CD4-positive, alpha-beta memory T cell (primary cell): ENCODE data around the gene AMHR2. TPM values are rescaled to one million over a fixed set of nuclear protein-coding genes. Genes with fewer than 3 reads are reported as not detected.

Experiments
- CTCF ChIA-PET: fragments of 350-600 bp; sonication (Branson Sonifier 250); formaldehyde crosslinking; loops from one replicate; lab custom pipeline; 2021; ENCODE audit warnings: inconsistent platforms; ENCODE audit not compliant: partially characterized antibody; lab: Charles Lee
- POLR2A ChIA-PET: fragments of 350-600 bp; sonication (Branson Sonifier 250); formaldehyde crosslinking; loops from one replicate; lab custom pipeline; 2021; ENCODE audit not compliant: partially characterized antibody; lab: Charles Lee
- DNase-seq, 5 donors: peaks; one replicate each; pipeline versions ENCODE4 v3.0.0 to v3.0.0-alpha.2; 2020 to 2022; ENCODE audit warnings: mixed read lengths in 1 of 5
- H3K27ac ChIP-seq: one replicate; pipeline ENCODE4 v1.7.0; 2013; ENCODE audit warnings: low read depth, low read length
- H3K27me3 ChIP-seq: 2 replicates; pipeline ENCODE4 v1.7.0; 2013; ENCODE audit warnings: mild to moderate bottlenecking, low read length, moderate library complexity; ENCODE audit not compliant: insufficient read depth
- H3K36me3 ChIP-seq: 2 replicates; pipeline ENCODE4 v1.7.0; 2013; ENCODE audit warnings: mild to moderate bottlenecking, low read length, moderate library complexity; ENCODE audit not compliant: insufficient read depth
- H3K4me1 ChIP-seq: 2 replicates; pipeline ENCODE4 v1.7.0; 2013; ENCODE audit warnings: mild to moderate bottlenecking, low read length, moderate library complexity; ENCODE audit not compliant: insufficient read depth
- H3K4me3 ChIP-seq, 2 donors: one replicate each; pipeline ENCODE4 v1.7.0; 2013; ENCODE audit warnings: low read length in 2 of 2, mild to moderate bottlenecking in 1 of 2
- H3K9me3 ChIP-seq, 2 donors: one replicate each; pipeline ENCODE4 v1.7.0; 2013; ENCODE audit warnings: low read length in 2 of 2, control low read depth in 1 of 2; ENCODE audit not compliant: control insufficient read depth in 1 of 2
- H3K27ac Mint-ChIP-seq, 7 donors: one replicate each; pipeline ENCODE4 v1.8.0; 2020 to 2021; ENCODE audit warnings: mixed read lengths in 7 of 7, mild to moderate bottlenecking in 6 of 7, inconsistent platforms in 3 of 7, moderate library complexity in 3 of 7
- H3K27me3 Mint-ChIP-seq, 2 donors: one replicate each; pipeline ENCODE4 v1.8.0; 2020 to 2021; ENCODE audit warnings: mixed read lengths in 2 of 2
- H3K36me3 Mint-ChIP-seq, 2 donors: one replicate each; pipeline ENCODE4 v1.8.0; 2020 to 2021; ENCODE audit warnings: mixed read lengths in 2 of 2, inconsistent platforms in 1 of 2, mild to moderate bottlenecking in 1 of 2
- H3K4me1 Mint-ChIP-seq, 4 donors: one replicate each; pipeline ENCODE4 v1.8.0; 2020 to 2021; ENCODE audit warnings: mixed read lengths in 4 of 4, mild to moderate bottlenecking in 1 of 4
- H3K4me3 Mint-ChIP-seq, 8 donors: one replicate each; pipeline ENCODE4 v1.8.0; 2020 to 2021; ENCODE audit warnings: mixed read lengths in 8 of 8, mild to moderate bottlenecking in 7 of 8, moderate library complexity in 6 of 8, inconsistent platforms in 3 of 8
- H3K9me3 Mint-ChIP-seq, 8 donors: one replicate each; pipeline ENCODE4 v1.8.0; 2020 to 2021; ENCODE audit warnings: mixed read lengths in 8 of 8, mild to moderate bottlenecking in 5 of 8, inconsistent platforms in 3 of 8, moderate library complexity in 1 of 8
- intact Hi-C: fragments of 100-400 bp; cut with micrococcal nuclease; formaldehyde crosslinking; loops from one replicate; pipeline ENCODE4 v1.15.1; 2023
- polyA plus RNA-seq, 2 donors: library from polyadenylated mRNA; unstranded; fragments of 300-500 nt; fragmentation: Illumina TruSeq; gene quantifications; one replicate each; pipeline ENCODE4 v1.2.3, GENCODE V29; 2021
- total RNA-seq, 2 experiments: library from RNA; stranded (reverse); gene quantifications; one replicate each; pipeline ENCODE4 v1.2.3, GENCODE V29; 2021

Gene AMHR2
- total and polyA plus RNA-seq, 4 experiments from 2014 or later: not detected

GRCh38 chr12:53472056-53472582 lies 48.5 kb downstream of the AMHR2 start:
- Histone ChIP-seq H3K27ac (no peak overlapping the region), H3K4me3 (no peak overlapping the region), H3K4me1 (peaks cover 47% of the 10 kb centered on the region), H3K36me3 (peaks cover 95% of the 10 kb centered on the region), H3K27me3 (no peaks in the 10 kb centered on the region), H3K9me3 (no peaks in the 10 kb centered on the region)
- Mint-ChIP-seq H3K4me3 (no peak overlapping the region), H3K4me1 (peaks cover 36 to 58% (median 40%) of the 10 kb centered on the region in 4 donors), H3K27me3 (no peaks in the 10 kb centered on the region), H3K36me3 (peaks cover 59 to 84% of the 10 kb centered on the region in 2 donors), H3K9me3 (no peaks in the 10 kb centered on the region), H3K27ac (peak overlapping the region in 3 of 7 donors; percentile 74 to 80 (median 75))
- DNase-seq: no peak
- ChIA-PET CTCF (interaction anchor here (1.9 to 7.2 kb wide), 2 partner anchors 21 to 37 kb away, joined by 6 to 74 read pairs; partner anchors contain the start of gene NPFF), POLR2A (interaction anchor here (1.1 to 7.6 kb wide), 4 partner anchors 10 to 28 kb away, joined by 3 to 67 read pairs (median 6); partner anchors contain the start of genes MAP3K12 and TARBP2)
- intact Hi-C loops: no loop called here

DNA sequence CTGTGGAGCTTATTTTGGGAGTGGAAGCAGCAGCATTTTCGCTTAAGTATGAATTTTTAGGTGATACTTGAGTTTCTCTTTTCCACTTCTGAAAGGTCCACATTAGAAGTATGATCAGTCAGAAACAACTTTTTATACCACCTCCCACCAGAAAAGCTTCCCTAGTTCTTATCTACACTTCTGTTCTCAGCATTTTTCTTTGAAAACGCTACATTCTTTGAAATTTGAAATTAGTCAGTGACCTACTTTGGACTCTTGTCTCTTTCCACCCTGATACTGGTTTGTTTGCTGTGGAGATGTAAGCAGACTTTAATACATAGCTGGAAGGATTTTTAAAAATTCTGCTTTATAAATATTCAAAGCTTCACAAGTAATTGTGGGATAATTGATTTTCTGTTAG lies 50.4 kb downstream of the AMHR2 start:
- H3K27me3 ChIP-seq: no peaks in the 10 kb centered on the region
- CTCF ChIA-PET: interaction anchor here (1.2 to 7.2 kb wide), 8 partner anchors 8 to 122 kb away, joined by 3 to 74 read pairs (median 5); partner anchors contain the start of genes NPFF and TARBP2
- no peak overlapping the region for H3K4me3 ChIP-seq
- Mint-ChIP-seq H3K4me3 (peak overlapping the region in 5 of 8 donors; percentile 15 to 74 (median 28)), H3K27ac (peak overlapping the region; percentile 68 to 92 (median 81)), H3K9me3 (no peaks in the 10 kb centered on the region), H3K27me3 (no peaks in the 10 kb centered on the region), H3K4me1 (peaks cover 34 to 59% (median 40%) of the 10 kb centered on the region in 4 donors), H3K36me3 (peaks cover 44 to 80% of the 10 kb centered on the region in 2 donors)
- intact Hi-C loops: loop anchor here (2.0 kb wide), 1 partner anchor 15 kb away; no protein-coding TSS in a partner anchor
- H3K9me3 ChIP-seq: no peaks in the 10 kb centered on the region
- H3K27ac ChIP-seq: no peak overlapping the region
- POLR2A ChIA-PET: interaction anchor here (0.7 to 7.6 kb wide), 6 partner anchors 10 to 129 kb away, joined by 3 to 67 read pairs (median 9); partner anchors contain the start of genes MAP3K12 and TARBP2
- H3K4me1 ChIP-seq: peaks cover 48% of the 10 kb centered on the region
- no peak for DNase-seq
- H3K36me3 ChIP-seq: peaks cover 88% of the 10 kb centered on the region

DNA sequence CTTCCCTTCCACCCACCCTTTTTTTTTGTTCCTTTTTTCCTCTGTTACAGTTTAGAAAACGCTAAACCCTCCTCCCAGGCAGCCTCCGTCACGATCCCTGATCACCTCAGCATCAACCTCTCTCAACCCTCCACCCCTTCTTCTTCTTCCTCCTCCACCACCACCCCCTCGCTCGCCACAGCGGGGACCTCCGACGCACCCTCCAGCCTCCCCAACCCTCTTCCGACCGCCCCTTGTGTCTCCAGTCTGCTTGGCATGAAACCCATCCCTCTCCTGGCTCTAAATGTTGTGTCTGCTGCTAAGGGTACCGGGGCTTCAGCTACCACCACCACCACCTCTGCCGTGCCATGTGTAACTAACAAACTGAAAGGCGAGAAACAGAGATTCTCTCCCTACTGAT lies 51.2 kb downstream of the AMHR2 start:
- intact Hi-C loops: loop anchor here (2.0 kb wide), 1 partner anchor 16 kb away; no protein-coding TSS in a partner anchor
- Histone ChIP-seq H3K27me3 (no peaks in the 10 kb centered on the region), H3K9me3 (no peaks in the 10 kb centered on the region), H3K4me3 (no peak overlapping the region), H3K36me3 (peaks cover 88% of the 10 kb centered on the region), H3K27ac (peak overlapping the region; percentile 3), H3K4me1 (peaks cover 48% of the 10 kb centered on the region)
- Mint-ChIP-seq H3K36me3 (peaks cover 46 to 85% of the 10 kb centered on the region in 2 donors), H3K9me3 (no peaks in the 10 kb centered on the region), H3K27me3 (no peaks in the 10 kb centered on the region), H3K4me1 (peaks cover 36 to 59% (median 40%) of the 10 kb centered on the region in 4 donors), H3K27ac (peak overlapping the region; percentile 79 to 92 (median 84)), H3K4me3 (peak overlapping the region in 5 of 8 donors; percentile 25 to 74 (median 28))
- DNase-seq: peak in 1 of 5 donors; percentile 14
- ChIA-PET CTCF (interaction anchor here (1.2 to 7.2 kb wide), 10 partner anchors 15 to 130 kb away, joined by 3 to 74 read pairs (median 6); partner anchors contain the start of genes NPFF and TARBP2), POLR2A (interaction anchor here (0.7 to 7.6 kb wide), 6 partner anchors 10 to 35 kb away, joined by 3 to 67 read pairs (median 9); partner anchors contain the start of genes MAP3K12 and TARBP2)

- Histone ChIP-seq H3K9me3 (no peaks in the 10 kb centered on the region), H3K36me3 (peaks cover 85% of the 10 kb centered on the region), H3K4me1 (peaks cover 50% of the 10 kb centered on the region), H3K27ac (no peak overlapping the region), H3K27me3 (no peaks in the 10 kb centered on the region), H3K4me3 (no peak overlapping the region)
- peaks cover 38 to 92% of the 10 kb centered on the region in 2 donors for H3K36me3 Mint-ChIP-seq
- H3K27me3 Mint-ChIP-seq: no peaks in the 10 kb centered on the region
- H3K4me3 Mint-ChIP-seq: no peak overlapping the region
- POLR2A ChIA-PET: interaction anchor here (0.5 to 7.6 kb wide), 9 partner anchors 8 to 125 kb away, joined by 3 to 67 read pairs (median 5); partner anchors contain the start of genes MAP3K12 and TARBP2
- H3K9me3 Mint-ChIP-seq: no peaks in the 10 kb centered on the region
- intact Hi-C loops: loop anchor here (2.0 kb wide), 1 partner anchor 32 kb away; no protein-coding TSS in a partner anchor
- H3K4me1 Mint-ChIP-seq: peaks cover 31 to 50% (median 33%) of the 10 kb centered on the region in 4 donors
- DNase-seq: peak in 1 of 5 donors; percentile 15
- peak overlapping the region in 6 of 7 donors; percentile 2 to 82 (median 32) for H3K27ac Mint-ChIP-seq
- CTCF ChIA-PET: interaction anchor here (0.7 to 7.2 kb wide), 11 partner anchors 8 to 153 kb away, joined by 3 to 74 read pairs (median 6); partner anchors contain the start of genes NPFF and TARBP2
These were observed 53.1 kb downstream of the AMHR2 start for GRCh38 chr12:53476769-53477209.

DNA sequence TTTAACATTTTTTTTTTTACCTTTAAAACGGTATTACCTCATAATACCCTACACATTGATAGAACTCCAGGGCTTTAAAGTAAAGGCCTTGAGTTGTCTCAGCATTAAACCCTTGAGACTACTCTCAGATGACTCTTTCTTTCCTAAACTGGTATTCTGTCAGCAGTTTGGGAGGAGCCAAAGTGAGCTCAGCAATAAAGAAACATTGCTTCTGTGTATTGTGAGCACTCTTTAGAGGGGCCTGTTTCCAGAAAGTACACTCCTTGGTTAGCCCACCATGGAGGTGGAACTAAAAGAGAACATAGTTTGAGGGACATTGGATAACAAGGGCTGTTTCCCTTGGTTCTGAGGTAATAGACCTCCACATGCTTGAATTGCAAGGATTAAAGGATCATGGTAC lies 55.2 kb downstream of the AMHR2 start:
- H3K9me3 ChIP-seq: no peaks in the 10 kb centered on the region
- Mint-ChIP-seq H3K27ac (peak overlapping the region in 2 of 7 donors; percentile 48 to 54), H3K27me3 (no peaks in the 10 kb centered on the region), H3K9me3 (no peaks in the 10 kb centered on the region), H3K4me1 (peaks cover 19 to 36% (median 21%) of the 10 kb centered on the region in 4 donors), H3K4me3 (no peak overlapping the region), H3K36me3 (peaks cover 46 to 87% of the 10 kb centered on the region in 2 donors)
- no peak overlapping the region for H3K27ac ChIP-seq
- intact Hi-C loops: no loop called here
- ChIA-PET POLR2A (interaction anchor here (2.2 to 7.6 kb wide), 2 partner anchors 21 to 26 kb away, joined by 5 to 67 read pairs; partner anchors contain the start of genes MAP3K12 and TARBP2), CTCF (interaction anchor here (1.0 to 5.0 kb wide), 4 partner anchors 12 to 127 kb away, joined by 3 to 33 read pairs (median 5); partner anchors contain the start of gene NPFF)
- H3K36me3 ChIP-seq: peaks cover 82% of the 10 kb centered on the region
- no peak for DNase-seq
- no peaks in the 10 kb centered on the region for H3K27me3 ChIP-seq
- H3K4me1 ChIP-seq: peaks cover 29% of the 10 kb centered on the region
- no peak overlapping the region for H3K4me3 ChIP-seq

- POLR2A ChIA-PET: interaction anchor here (7.6 kb wide), 1 partner anchor 20 kb away, joined by 67 read pairs; the partner anchor contains the start of genes MAP3K12 and TARBP2
- H3K27ac ChIP-seq: no peak overlapping the region
- Mint-ChIP-seq H3K36me3 (peaks cover 45 to 87% of the 10 kb centered on the region in 2 donors), H3K27ac (peak overlapping the region in 1 of 7 donors; percentile 54), H3K4me1 (peaks cover 15 to 31% (median 16%) of the 10 kb centered on the region in 4 donors), H3K9me3 (no peaks in the 10 kb centered on the region), H3K27me3 (no peaks in the 10 kb centered on the region), H3K4me3 (no peak overlapping the region)
- H3K4me1 ChIP-seq: peaks cover 24% of the 10 kb centered on the region
- no peak for DNase-seq
- H3K4me3 ChIP-seq: no peak overlapping the region
- no peaks in the 10 kb centered on the region for H3K27me3 ChIP-seq
- H3K9me3 ChIP-seq: no peaks in the 10 kb centered on the region
- intact Hi-C loops: no loop called here
- CTCF ChIA-PET: interaction anchor here (2.0 to 5.0 kb wide), 2 partner anchors 29 to 58 kb away, joined by 6 to 33 read pairs; partner anchors contain the start of gene NPFF
- peaks cover 82% of the 10 kb centered on the region for H3K36me3 ChIP-seq
These were observed 55.7 kb downstream of the AMHR2 start for GRCh38 chr12:53479331-53479730.
